Measurements from ENCODE around the gene CFC1. TPM values are rescaled to one million over a fixed set of nuclear protein-coding genes. Genes with fewer than 3 reads are reported as not detected.
"Not testable (repeated sequence)": the region's sequence is repeated elsewhere in the genome, so short reads cannot be mapped to it uniquely, and the experiment has no call there.

The CFC1 gene
- not detected for total RNA-seq (2021; ENCODE audit: unreplicated experiment)
- polyA plus RNA-seq (2012; ENCODE audit: insufficient read length) = not detected
- Bru-seq, nascent RNA = not detected
- BruChase-seq, experiment 1, labeled RNA remaining after a 2-hour chase = not detected
- not detected for BruChase-seq, experiment 2, labeled RNA remaining after a 6-hour chase
- long read RNA-seq = 0 reads

- POLR2A ChIA-PET; in situ Hi-C loops (cut with HindIII; ENCODE audit: low pct_unique_long_range_greater_than_20kb, low sequenced_read_pairs); ATAC-seq; H3K4me3 ChIP-seq (ENCODE audit: low read depth in 2 of 2, low read length in 2 of 2); H3K27me3 ChIP-seq (ENCODE audit: control insufficient read depth, insufficient read depth, low read length); H3K27ac ChIP-seq (ENCODE audit: low read length); DNase-seq (ENCODE audit: low read depth, low spot score); BruUV-seq (replicated peaks); CTCF ChIA-PET; intact Hi-C loops (cut with micrococcal nuclease; ENCODE audit: unreplicated experiment); H3K36me3 ChIP-seq (ENCODE audit: control insufficient read depth, insufficient read depth, low read length); H3K9me3 ChIP-seq (ENCODE audit: control insufficient read depth, insufficient read depth, low read depth, low read length); H3K4me1 ChIP-seq (ENCODE audit: control insufficient read depth, insufficient read depth, low read length): not testable (repeated sequence)
These were observed at the start of gene CFC1 for GRCh38 chr2:130599393-130599792. TSS of gene CFC1 (minus strand) at chr2:130599575. CDS start at chr2:130599287, 288 bp downstream.

DNA sequence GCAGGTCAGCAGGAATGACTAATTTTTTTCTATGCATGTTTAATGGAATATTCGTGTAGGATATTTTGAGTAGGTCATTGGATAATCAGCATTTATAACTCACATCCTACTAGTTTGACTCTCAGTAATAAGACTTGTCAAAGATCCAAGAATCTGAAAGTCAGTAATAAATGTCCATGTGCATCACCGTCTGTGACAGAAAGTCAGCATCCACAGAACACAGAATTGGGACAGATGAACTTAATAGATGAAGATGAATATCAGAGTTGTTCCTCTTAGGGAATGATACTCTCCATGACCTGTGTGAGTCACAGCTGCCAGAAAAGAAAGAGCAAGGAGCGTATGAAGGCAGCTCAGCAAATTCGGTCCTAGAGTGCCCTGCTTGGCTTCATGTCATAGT, 42.3 kb upstream of the CFC1 start:
- in situ Hi-C loops (cut with HindIII; ENCODE audit: low pct_unique_long_range_greater_than_20kb, low sequenced_read_pairs); DNase-seq (ENCODE audit: low read depth, low spot score); H3K4me3 ChIP-seq (ENCODE audit: low read depth in 2 of 2, low read length in 2 of 2); ATAC-seq; intact Hi-C loops (cut with micrococcal nuclease; ENCODE audit: unreplicated experiment); H3K4me1 ChIP-seq (ENCODE audit: control insufficient read depth, insufficient read depth, low read length); H3K36me3 ChIP-seq (ENCODE audit: control insufficient read depth, insufficient read depth, low read length); H3K27ac ChIP-seq (ENCODE audit: low read length); POLR2A ChIA-PET; H3K27me3 ChIP-seq (ENCODE audit: control insufficient read depth, insufficient read depth, low read length); H3K9me3 ChIP-seq (ENCODE audit: control insufficient read depth, insufficient read depth, low read depth, low read length); CTCF ChIA-PET; BruUV-seq (replicated peaks): not testable (repeated sequence)

GRCh38 chr2:130638973-130639372, 39.6 kb upstream of the CFC1 start:
- H3K36me3 ChIP-seq (ENCODE audit: control insufficient read depth, insufficient read depth, low read length); CTCF ChIA-PET; BruUV-seq (replicated peaks); H3K27ac ChIP-seq (ENCODE audit: low read length); in situ Hi-C loops (cut with HindIII; ENCODE audit: low pct_unique_long_range_greater_than_20kb, low sequenced_read_pairs); H3K27me3 ChIP-seq (ENCODE audit: control insufficient read depth, insufficient read depth, low read length); H3K4me3 ChIP-seq (ENCODE audit: low read depth in 2 of 2, low read length in 2 of 2); POLR2A ChIA-PET; H3K4me1 ChIP-seq (ENCODE audit: control insufficient read depth, insufficient read depth, low read length); H3K9me3 ChIP-seq (ENCODE audit: control insufficient read depth, insufficient read depth, low read depth, low read length); intact Hi-C loops (cut with micrococcal nuclease; ENCODE audit: unreplicated experiment); DNase-seq (ENCODE audit: low read depth, low spot score); ATAC-seq: not testable (repeated sequence)

- H3K9me3 ChIP-seq (ENCODE audit: control insufficient read depth, insufficient read depth, low read depth, low read length); POLR2A ChIA-PET: not testable (repeated sequence)
These were observed 29.6 kb upstream of the CFC1 start for GRCh38 chr2:130628784-130629475.

DNA sequence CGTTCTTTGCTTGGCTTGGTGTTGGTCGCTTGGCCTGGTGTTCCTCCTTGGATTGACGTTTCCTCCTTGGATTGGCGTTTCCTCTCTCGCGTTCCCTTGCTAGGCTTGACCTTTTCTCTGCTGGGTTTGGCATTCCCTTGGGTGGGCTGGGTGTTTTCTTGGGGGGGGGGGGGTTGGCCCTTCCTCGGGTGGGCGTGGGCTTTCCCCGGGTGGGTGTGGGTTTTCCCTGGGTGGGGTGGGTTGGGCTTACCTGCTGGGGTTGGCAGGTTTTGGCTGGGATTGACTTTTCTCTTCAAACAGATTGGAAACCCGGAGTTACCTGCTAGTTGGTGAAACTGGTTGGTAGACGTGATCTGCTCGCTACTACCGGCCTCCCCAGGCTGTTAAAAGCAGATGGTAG, 11.8 kb upstream of the CFC1 start, which contains the start of gene POTEJ:
TSS of gene POTEJ (plus strand) at position 301 of the 400 bp plus-strand sequence. CDS start at position 394, 93 bp downstream.
- H3K4me3 ChIP-seq (ENCODE audit: low read depth in 2 of 2, low read length in 2 of 2); H3K27me3 ChIP-seq (ENCODE audit: control insufficient read depth, insufficient read depth, low read length); in situ Hi-C loops (cut with HindIII; ENCODE audit: low pct_unique_long_range_greater_than_20kb, low sequenced_read_pairs); POLR2A ChIA-PET; intact Hi-C loops (cut with micrococcal nuclease; ENCODE audit: unreplicated experiment); H3K27ac ChIP-seq (ENCODE audit: low read length); BruUV-seq (replicated peaks); H3K4me1 ChIP-seq (ENCODE audit: control insufficient read depth, insufficient read depth, low read length); ATAC-seq; H3K36me3 ChIP-seq (ENCODE audit: control insufficient read depth, insufficient read depth, low read length); DNase-seq (ENCODE audit: low read depth, low spot score); CTCF ChIA-PET; H3K9me3 ChIP-seq (ENCODE audit: control insufficient read depth, insufficient read depth, low read depth, low read length): not testable (repeated sequence)

More at GRCh38 chr2:130628784-130629475, 29.6 kb upstream of the CFC1 start:
- H3K4me3 ChIP-seq (ENCODE audit: low read depth in 2 of 2, low read length in 2 of 2); BruUV-seq (replicated peaks); intact Hi-C loops (cut with micrococcal nuclease; ENCODE audit: unreplicated experiment); CTCF ChIA-PET; H3K4me1 ChIP-seq (ENCODE audit: control insufficient read depth, insufficient read depth, low read length); DNase-seq (ENCODE audit: low read depth, low spot score); H3K36me3 ChIP-seq (ENCODE audit: control insufficient read depth, insufficient read depth, low read length); in situ Hi-C loops (cut with HindIII; ENCODE audit: low pct_unique_long_range_greater_than_20kb, low sequenced_read_pairs); H3K27ac ChIP-seq (ENCODE audit: low read length); ATAC-seq; H3K27me3 ChIP-seq (ENCODE audit: control insufficient read depth, insufficient read depth, low read length): not testable (repeated sequence)

DNA sequence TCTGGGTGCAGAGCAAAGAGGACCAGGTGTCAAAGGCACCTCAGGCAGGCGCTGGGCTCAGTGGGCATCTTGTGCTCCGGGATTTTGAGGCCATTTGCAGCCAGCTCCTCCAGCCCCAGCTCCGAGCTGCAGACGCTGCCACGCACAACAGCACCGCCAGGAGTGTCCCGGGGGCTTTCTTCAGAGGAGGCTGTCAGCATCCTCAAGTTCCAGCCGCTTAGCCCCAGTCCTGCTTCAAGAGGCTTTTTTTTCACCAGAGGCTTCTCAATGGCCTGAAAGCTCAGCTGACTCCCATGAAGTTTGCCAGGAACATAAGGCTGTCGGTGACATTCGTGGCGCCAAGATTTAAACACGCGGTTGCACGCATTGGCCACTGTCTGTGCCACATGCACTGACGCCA, 11.1 kb upstream of the CFC1 start:
- in situ Hi-C loops (cut with HindIII; ENCODE audit: low pct_unique_long_range_greater_than_20kb, low sequenced_read_pairs); CTCF ChIA-PET; H3K4me3 ChIP-seq (ENCODE audit: low read depth in 2 of 2, low read length in 2 of 2); H3K36me3 ChIP-seq (ENCODE audit: control insufficient read depth, insufficient read depth, low read length); ATAC-seq; BruUV-seq (replicated peaks); H3K27ac ChIP-seq (ENCODE audit: low read length); POLR2A ChIA-PET; DNase-seq (ENCODE audit: low read depth, low spot score); H3K27me3 ChIP-seq (ENCODE audit: control insufficient read depth, insufficient read depth, low read length); intact Hi-C loops (cut with micrococcal nuclease; ENCODE audit: unreplicated experiment); H3K4me1 ChIP-seq (ENCODE audit: control insufficient read depth, insufficient read depth, low read length); H3K9me3 ChIP-seq (ENCODE audit: control insufficient read depth, insufficient read depth, low read depth, low read length): not testable (repeated sequence)

- ATAC-seq = 0 out of 2 replicates have a peak, but pooled peaks have one; percentile 17
- H3K4me3 ChIP-seq (ENCODE audit: low read depth in 2 of 2, low read length in 2 of 2); POLR2A ChIA-PET; H3K27me3 ChIP-seq (ENCODE audit: control insufficient read depth, insufficient read depth, low read length); H3K36me3 ChIP-seq (ENCODE audit: control insufficient read depth, insufficient read depth, low read length); intact Hi-C loops (cut with micrococcal nuclease; ENCODE audit: unreplicated experiment); in situ Hi-C loops (cut with HindIII; ENCODE audit: low pct_unique_long_range_greater_than_20kb, low sequenced_read_pairs); BruUV-seq (replicated peaks); DNase-seq (ENCODE audit: low read depth, low spot score); H3K4me1 ChIP-seq (ENCODE audit: control insufficient read depth, insufficient read depth, low read length); CTCF ChIA-PET; H3K9me3 ChIP-seq (ENCODE audit: control insufficient read depth, insufficient read depth, low read depth, low read length); H3K27ac ChIP-seq (ENCODE audit: low read length): not testable (repeated sequence)
These were observed 9.9 kb upstream of the CFC1 start for GRCh38 chr2:130609002-130609920.

All from Panc1 (cell line).